Measurements from ENCODE around the gene DDX41.
"Not testable (repeated sequence)": the region's sequence is repeated elsewhere in the genome, so short reads cannot be mapped to it uniquely, and the experiment has no call there.

The DDX41 gene

DNA sequence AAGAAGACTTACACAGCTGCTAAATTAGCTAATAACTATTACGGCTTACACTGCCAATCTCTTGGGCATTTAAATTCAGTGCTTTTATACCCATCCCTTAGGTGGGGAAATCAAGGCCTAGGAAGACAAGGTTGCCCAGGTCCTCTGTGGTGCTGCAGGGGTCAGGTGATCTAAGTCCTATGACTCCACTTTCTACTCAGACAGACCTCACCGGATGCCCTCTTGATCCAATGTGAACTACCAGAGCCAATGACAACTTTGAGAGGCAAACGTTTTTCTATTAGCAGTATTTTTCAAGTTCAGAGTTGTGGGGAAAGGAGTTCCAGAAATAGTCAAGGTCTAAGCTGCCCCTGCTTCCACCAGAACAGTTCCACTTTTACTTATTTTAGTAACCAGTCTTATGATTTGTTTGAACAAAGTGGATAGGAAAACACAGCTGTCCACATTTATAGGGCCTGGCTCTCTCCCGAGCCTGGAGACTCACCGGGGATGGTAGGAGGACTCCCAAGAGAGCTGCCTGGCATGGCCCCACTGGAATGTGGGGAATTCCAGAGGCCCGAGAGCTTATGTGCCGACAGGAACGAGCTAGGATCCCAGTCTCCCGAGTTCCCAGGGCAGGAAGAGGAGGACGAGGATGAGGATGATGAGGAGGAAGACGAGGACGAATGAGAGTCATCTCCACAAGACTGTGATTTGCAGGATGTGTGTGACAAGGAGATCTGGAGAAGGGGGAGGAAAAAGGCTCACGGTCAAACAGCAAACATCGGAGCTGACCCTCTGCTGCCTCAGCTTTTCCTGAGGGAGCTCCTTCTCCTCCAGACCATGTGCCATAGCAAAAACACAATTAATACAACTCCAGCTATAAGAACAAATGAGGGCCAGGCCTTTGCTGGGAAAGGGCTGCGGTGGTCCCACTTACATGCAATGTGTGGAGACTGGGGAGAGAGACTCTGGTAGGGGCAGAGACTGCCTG, 20.9 kb upstream of the DDX41 start:
- peak; percentile 95 for DNase-seq (ENCODE audit: low read depth)
- TF ChIP-seq, protein P1, sequence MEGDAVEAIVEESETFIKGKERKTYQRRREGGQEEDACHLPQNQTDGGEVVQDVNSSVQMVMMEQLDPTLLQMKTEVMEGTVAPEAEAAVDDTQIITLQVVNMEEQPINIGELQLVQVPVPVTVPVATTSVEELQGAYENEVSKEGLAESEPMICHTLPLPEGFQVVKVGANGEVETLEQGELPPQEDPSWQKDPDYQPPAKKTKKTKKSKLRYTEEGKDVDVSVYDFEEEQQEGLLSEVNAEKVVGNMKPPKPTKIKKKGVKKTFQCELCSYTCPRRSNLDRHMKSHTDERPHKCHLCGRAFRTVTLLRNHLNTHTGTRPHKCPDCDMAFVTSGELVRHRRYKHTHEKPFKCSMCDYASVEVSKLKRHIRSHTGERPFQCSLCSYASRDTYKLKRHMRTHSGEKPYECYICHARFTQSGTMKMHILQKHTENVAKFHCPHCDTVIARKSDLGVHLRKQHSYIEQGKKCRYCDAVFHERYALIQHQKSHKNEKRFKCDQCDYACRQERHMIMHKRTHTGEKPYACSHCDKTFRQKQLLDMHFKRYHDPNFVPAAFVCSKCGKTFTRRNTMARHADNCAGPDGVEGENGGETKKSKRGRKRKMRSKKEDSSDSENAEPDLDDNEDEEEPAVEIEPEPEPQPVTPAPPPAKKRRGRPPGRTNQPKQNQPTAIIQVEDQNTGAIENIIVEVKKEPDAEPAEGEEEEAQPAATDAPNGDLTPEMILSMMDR (conservative IDR thresholded peaks at IDR 0.05; ENCODE audit: low read length), result no peak
- peak overlapping the region; percentile 8 for H3K4me3 ChIP-seq (ENCODE audit: low read length)

DNA sequence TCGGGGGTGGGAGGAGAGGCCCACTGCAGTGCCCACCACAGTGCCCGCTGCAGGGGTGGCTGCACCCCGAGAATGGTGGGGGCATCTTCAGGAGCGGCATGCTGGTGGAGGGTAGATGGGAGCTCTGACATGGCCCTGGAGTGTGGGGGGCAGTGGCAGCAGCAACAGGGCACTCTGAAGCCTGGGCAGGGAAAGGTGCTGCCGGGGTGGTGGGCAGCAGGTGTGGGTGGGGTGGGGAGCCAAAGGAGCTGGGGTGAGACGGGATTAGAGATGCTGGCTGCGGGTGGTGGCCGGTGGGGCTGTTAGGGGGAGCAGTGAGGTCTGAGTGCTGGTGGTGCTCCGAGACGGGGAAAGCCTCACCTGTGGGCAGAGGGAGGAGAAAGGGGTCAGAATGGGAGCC, 19.6 kb upstream of the DDX41 start:
- H3K4me3 ChIP-seq (ENCODE audit: low read length), result no peak overlapping the region
- TF ChIP-seq, protein P1 (conservative IDR thresholded peaks at IDR 0.05; ENCODE audit: low read length), result no peak
- DNase-seq (ENCODE audit: low read depth), result no peak

DNA sequence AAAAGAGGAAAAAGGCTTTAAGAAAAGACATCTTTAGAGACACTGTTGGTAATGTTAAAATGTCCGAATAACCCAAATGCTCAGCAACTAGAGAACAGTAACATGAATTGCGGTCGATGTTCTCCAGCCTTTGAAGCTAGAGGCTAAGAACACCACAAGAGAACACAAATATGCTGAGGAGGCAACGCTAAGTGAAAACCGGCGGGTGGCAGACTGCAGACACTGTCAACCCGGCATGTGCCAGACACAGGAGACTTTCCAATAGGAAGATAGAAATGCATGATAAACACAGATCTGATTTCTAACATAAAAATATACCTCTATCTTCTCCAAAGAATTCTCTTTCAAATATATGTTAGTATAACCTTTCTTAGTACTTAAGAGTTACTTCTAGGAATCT, 18.4 kb upstream of the DDX41 start:
- DNase-seq (ENCODE audit: low read depth), result no peak
- TF ChIP-seq, protein P1 (conservative IDR thresholded peaks at IDR 0.05; ENCODE audit: low read length), result no peak
- H3K4me3 ChIP-seq (ENCODE audit: low read length), result no peak overlapping the region

DNA sequence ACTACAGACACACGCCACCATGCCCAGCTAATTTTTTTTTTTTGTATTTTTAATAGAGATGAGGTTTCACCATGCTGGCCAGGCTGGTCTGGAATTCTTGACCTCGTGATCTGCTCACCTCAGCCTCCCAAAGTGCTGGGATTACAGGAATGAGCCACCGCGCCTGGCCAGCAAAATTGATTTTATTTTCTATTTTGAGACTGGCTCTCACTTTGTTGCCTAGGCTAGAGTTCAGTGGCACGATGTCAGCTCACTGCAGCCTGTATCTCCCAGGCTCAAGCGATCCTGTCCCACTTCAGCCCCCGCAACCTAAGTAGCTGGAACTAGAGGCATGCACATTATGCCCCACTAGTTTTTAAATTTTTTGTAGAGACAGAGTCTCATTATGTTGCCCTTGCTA, 17.7 kb upstream of the DDX41 start:
- H3K4me3 ChIP-seq (ENCODE audit: low read length); DNase-seq (ENCODE audit: low read depth): not testable (repeated sequence)

DNA sequence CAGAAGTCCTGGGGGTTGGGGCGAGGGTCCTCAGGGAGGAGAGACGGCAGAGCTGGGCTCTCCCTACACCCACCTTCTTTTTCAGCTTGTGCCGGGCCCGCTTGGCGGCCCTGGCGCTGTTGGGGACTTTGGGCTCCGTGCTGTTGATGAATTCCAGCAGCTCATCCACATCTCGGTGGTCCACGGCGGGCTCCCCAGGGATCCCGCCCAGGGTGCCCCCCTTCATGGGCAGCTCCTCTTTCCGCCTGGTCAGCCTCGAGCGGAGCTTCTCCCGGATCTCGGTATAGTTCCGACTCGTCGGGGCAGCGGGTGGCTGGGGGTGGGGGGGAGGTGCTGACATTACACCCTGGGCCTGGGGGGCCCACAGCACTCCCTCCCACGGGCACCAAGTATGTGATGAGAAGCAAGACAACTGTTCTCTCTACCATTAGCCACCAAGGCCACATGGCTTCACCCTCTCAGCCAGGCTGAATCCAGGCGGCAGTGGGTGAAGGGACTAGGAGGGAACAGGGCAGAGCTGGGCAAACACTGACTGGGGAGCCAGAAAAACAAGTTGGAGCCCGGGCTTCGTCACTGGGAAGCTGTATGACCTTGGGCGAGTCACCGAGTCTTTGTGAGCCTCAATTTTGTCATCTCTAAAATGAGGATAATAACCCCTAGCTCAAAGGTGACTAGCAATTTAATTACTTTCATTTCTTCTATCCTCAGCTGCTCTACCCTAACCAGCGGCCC, 14.6 kb upstream of the DDX41 start:
- DNase-seq (ENCODE audit: low read depth), result no peak
- H3K4me3 ChIP-seq (ENCODE audit: low read length), result no peak overlapping the region

DNA sequence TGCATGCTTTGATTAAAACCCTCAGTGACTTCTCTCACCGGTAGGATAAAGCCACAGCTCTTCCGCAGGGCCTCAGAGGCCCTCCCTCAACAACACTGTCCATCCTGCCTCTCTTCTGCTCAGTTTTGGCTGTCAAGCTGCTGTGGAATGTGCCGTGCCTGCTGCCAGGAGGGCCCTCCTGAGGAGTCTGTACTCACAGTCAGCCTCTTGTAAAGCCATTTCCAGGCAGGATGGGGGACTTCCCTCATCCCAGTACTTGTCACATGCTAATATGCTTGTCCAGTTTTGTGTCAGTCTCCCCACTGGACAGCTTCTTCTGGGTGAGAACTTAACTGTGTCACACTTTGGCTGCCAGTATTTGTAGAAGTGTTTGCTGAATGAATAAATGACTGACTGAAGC, 13.9 kb upstream of the DDX41 start:
- no peak for DNase-seq (ENCODE audit: low read depth)
- H3K4me3 ChIP-seq (ENCODE audit: low read length), result no peak overlapping the region
- TF ChIP-seq, protein P1 (conservative IDR thresholded peaks at IDR 0.05; ENCODE audit: low read length), result no peak

More for the DNA sequence above, 14.6 kb upstream of the DDX41 start:
- TF ChIP-seq, protein P1 (conservative IDR thresholded peaks at IDR 0.05; ENCODE audit: low read length), result no peak

DNA sequence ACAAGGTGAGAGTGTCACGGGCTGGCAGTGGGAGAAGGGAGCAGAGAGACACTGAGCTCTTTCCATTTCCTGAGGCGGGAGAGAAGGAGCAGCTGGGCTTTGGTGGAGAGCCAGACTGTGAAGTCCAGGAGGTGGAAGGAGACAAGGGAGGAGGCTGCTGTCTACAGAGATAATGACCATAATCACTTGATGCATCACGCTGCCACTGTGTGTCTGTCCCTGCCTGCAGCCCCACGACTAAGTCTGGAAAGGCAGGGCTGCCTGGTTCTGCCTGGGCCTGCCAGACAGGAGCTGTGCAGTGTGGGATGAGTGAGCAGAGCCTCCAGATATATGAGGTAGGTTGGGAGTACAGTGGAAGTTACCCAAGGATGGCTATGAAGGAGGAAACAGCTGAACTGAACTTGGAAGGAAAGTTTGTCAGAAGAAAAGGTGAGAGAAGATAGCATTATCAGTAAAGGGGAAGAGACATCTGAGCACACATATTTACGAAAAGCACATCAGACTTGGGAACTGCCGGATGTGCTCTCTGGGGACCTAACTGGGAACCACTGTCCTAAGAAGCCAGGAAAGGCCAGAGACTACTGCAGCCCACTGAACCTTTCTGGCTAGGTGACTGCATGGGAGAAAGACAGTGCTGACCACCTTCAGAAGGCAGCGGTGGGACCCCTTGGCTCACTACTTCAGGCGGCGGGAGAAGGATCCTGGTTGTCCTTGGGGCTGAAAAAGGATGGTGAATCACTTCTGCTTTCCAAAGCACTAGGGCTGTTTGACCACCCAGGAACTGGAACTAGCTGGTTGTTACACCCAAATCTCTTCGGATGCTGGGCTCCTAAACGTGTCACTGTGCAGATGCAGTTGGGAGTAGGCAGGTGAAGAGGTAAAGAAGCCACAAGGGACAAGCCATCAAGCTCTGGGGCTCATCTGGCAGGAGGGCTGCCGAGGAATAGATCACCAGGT, 12.8 kb upstream of the DDX41 start:
- H3K4me3 ChIP-seq (ENCODE audit: low read length), result no peak overlapping the region
- TF ChIP-seq, protein P1 (conservative IDR thresholded peaks at IDR 0.05; ENCODE audit: low read length), result no peak
- no peak for DNase-seq (ENCODE audit: low read depth)

All from AG10803 (cell line).